ENCODE data around the gene MGAT4A. TPM values are rescaled to one million over a fixed set of nuclear protein-coding genes. Genes with fewer than 3 reads are reported as not detected.

MGAT4A gene
- total and polyA plus RNA-seq, 9 of the 15 experiments (the other 6 are each of a cell fraction or from before 2014, with no cell fraction given): 0.03 to 0.53 (median 0.18) TPM; not detected in 2

DNA sequence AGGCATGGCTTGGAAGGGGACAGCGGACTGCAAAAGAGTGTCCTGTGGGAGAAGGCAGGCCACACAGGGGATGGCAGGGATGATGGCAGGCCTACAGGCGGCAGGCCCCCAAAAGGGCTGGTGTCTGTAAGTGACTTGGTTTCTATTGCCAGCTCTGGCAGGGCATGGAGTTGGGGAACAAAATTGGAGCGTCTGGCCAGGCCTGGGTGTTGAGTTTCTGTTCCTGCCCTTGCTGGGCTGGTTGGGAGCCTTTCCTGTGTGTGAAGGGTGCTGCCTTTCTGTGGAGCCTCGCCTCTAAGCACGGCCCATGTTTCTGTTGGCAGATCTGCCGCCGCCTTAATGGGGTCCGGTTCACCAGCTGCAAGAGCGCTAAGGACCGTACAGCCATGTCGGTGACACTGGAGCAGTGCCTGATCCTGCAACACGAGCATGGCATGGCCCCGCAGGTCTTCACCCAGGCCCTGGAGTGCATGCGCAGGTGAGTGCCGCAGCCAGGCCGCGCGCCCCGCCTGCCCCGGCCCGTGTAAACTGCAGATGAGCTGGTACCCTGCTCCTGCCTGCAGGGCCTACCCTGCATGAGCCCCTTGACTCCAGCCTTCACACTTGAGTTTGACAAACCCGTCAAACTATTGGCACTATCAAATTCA is 154.1 kb downstream of the MGAT4A start:
- DNase-seq (ENCODE audit: extremely low read depth in 1 of 4, low spot score in 3 of 4) (no peak), ATAC-seq (no peak), FAIRE-seq (no peak)
- Histone ChIP-seq H3K27me3 (ENCODE audit: control insufficient read depth in 2 of 2, insufficient read depth in 2 of 2, low read length in 2 of 2) (no peaks in the 10 kb centered on the region), H3K9ac (ENCODE audit: insufficient read depth in 1 of 2, low read depth in 2 of 2, low read length in 2 of 2) (no peak overlapping the region; a peak in 1 of 4 replicates), H3K36me3 (ENCODE audit: control insufficient read depth, insufficient read depth, low read length) (peaks cover 20% of the 10 kb centered on the region; the same call in 1 of the 3 replicates), H3K9me3 (replicated peaks; ENCODE audit: control insufficient read depth, insufficient read depth, low read depth, low read length) (no peaks in the 10 kb centered on the region), H3K4me1 (replicated peaks in 1 of 2; ENCODE audit: control insufficient read depth in 2 of 2, insufficient read depth in 2 of 2, low read length in 2 of 2) (no peaks in the 10 kb centered on the region), H2AFZ (ENCODE audit: low read depth, low read length) (no peak overlapping the region), H3K27ac (ENCODE audit: extremely low read depth, low read depth, low read length) (no peak overlapping the region), H4K20me1 (replicated peaks; ENCODE audit: control insufficient read depth, insufficient read depth, low read length) (no peaks in the 10 kb centered on the region), H3K4me3 (no peak overlapping the region), H3K4me2 (ENCODE audit: insufficient read depth, low read length) (no peak overlapping the region), H3K79me2 (ENCODE audit: control insufficient read depth, insufficient read depth, low read length) (no peaks in the 10 kb centered on the region), H3K9me1 (ENCODE audit: control insufficient read depth, insufficient read depth, low read length) (no peaks in the 10 kb centered on the region)
- POLR2A ChIA-PET: no interaction called here
- no TSS peak for BruUV-seq (replicated peaks)
- CTCF ChIA-PET (ENCODE audit: low intra/inter-chr PET ratio): no interaction called here
- in situ Hi-C loops (cut with MboI): no loop called here
- intact Hi-C loops (cut with micrococcal nuclease): no loop called here
- 87% methylated on average over 20 of the region's 22 CpGs for WGBS (ENCODE audit: insufficient coverage, low coverage, missing lambda C conversion rate)
- TF ChIP-seq JUNB (CRISPR knock-in tag; conservative IDR thresholded peaks at IDR 0.05) (no peak), ZNF124 (CRISPR knock-in tag; IDR thresholded peaks at IDR 0.05) (no peak), ZNF586 (CRISPR knock-in tag; conservative IDR thresholded peaks at IDR 0.05) (no peak), ZNF134 (CRISPR knock-in tag; conservative IDR thresholded peaks at IDR 0.05) (no peak), FOXJ3 (CRISPR knock-in tag; IDR thresholded peaks at IDR 0.05) (no peak), ZNF121 (CRISPR knock-in tag; conservative IDR thresholded peaks at IDR 0.05) (no peak), SMC3 (conservative IDR thresholded peaks at IDR 0.05; ENCODE audit: insufficient read depth, low read depth, low read length) (no peak), SMAD4 (CRISPR knock-in tag; conservative IDR thresholded peaks at IDR 0.05) (no peak), ZNF707 (CRISPR knock-in tag; conservative IDR thresholded peaks at IDR 0.05) (no peak)
- TF ChIP-seq, protein P1, sequence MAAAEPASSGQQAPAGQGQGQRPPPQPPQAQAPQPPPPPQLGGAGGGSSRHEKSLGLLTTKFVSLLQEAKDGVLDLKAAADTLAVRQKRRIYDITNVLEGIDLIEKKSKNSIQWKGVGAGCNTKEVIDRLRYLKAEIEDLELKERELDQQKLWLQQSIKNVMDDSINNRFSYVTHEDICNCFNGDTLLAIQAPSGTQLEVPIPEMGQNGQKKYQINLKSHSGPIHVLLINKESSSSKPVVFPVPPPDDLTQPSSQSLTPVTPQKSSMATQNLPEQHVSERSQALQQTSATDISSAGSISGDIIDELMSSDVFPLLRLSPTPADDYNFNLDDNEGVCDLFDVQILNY (CRISPR knock-in tag; IDR thresholded peaks at IDR 0.05): no peak
- TF ChIP-seq, protein P2, sequence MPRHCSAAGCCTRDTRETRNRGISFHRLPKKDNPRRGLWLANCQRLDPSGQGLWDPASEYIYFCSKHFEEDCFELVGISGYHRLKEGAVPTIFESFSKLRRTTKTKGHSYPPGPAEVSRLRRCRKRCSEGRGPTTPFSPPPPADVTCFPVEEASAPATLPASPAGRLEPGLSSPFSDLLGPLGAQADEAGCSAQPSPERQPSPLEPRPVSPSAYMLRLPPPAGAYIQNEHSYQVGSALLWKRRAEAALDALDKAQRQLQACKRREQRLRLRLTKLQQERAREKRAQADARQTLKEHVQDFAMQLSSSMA (CRISPR knock-in tag; IDR thresholded peaks at IDR 0.05): no peak
- TF ChIP-seq, protein P3, sequence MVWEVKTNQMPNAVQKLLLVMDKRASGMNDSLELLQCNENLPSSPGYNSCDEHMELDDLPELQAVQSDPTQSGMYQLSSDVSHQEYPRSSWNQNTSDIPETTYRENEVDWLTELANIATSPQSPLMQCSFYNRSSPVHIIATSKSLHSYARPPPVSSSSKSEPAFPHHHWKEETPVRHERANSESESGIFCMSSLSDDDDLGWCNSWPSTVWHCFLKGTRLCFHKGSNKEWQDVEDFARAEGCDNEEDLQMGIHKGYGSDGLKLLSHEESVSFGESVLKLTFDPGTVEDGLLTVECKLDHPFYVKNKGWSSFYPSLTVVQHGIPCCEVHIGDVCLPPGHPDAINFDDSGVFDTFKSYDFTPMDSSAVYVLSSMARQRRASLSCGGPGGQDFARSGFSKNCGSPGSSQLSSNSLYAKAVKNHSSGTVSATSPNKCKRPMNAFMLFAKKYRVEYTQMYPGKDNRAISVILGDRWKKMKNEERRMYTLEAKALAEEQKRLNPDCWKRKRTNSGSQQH (CRISPR knock-in tag; IDR thresholded peaks at IDR 0.05): no peak

Data from K562 (cell line).